Mesodermal cell (in vitro differentiated cells): ENCODE measurements around the gene NRP2.
A peak's percentile ranks its signal among the peaks of the same experiment; 100 is the strongest.

Experiments used
- H3K27ac ChIP-seq: 2 replicates; pipeline ENCODE4 v1.7.0; 2013; ENCODE audit warnings: mild to moderate bottlenecking, low read depth, low read length, moderate library complexity; ENCODE audit not compliant: severe bottlenecking
- H3K36me3 ChIP-seq: 2 replicates; pipeline ENCODE4 v1.7.1; 2013; ENCODE audit warnings: mild to moderate bottlenecking, low read length, moderate library complexity; ENCODE audit not compliant: control insufficient read depth, insufficient read depth
- H3K4me1 ChIP-seq: one replicate; pipeline ENCODE4 v1.7.1; 2013; ENCODE audit warnings: mild to moderate bottlenecking, low read length; ENCODE audit not compliant: insufficient read depth, control insufficient read depth, poor library complexity, severe bottlenecking
- H3K4me3 ChIP-seq: 2 replicates; pipeline ENCODE4 v1.7.0; 2013; ENCODE audit warnings: low read length, control low read depth, mild to moderate bottlenecking; ENCODE audit not compliant: insufficient read depth, poor library complexity, severe bottlenecking; ENCODE audit errors: extremely low read depth
- H3K9me3 ChIP-seq: 2 replicates; pipeline ENCODE4 v1.7.1; 2013; ENCODE audit warnings: mild to moderate bottlenecking, low read length, moderate library complexity; ENCODE audit not compliant: control insufficient read depth
- whole genome bisulfite sequencing, 2 experiments: methylation state at CpG; one replicate each; pipeline ENCODE4 v1.1.5; 2013; ENCODE audit warnings: missing lambda C conversion rate in 2 of 2; ENCODE audit not compliant: insufficient coverage in 2 of 2; 5-methylcytosine and 5-hydroxymethylcytosine counted together

The NRP2 gene

DNA sequence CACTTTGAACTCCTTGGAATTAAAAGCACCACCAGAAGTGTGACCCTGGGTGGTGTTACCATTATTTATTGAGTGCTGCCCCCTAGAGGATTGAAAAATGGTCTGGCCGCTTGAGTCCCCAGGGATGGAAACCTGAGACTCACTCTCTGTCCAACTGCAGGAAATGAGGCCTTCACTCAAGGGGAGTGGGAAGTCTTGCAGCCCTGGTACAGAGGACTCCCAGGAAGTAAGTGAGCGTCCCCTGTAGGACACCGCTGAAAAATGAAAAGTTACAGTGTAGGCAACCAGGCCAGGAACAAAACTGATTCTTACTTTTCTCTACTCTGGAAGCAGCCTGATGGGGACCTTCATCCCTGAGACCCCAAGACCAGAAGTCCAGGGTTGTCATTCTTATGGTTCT lies 2.2 kb upstream of the NRP2 start:
- Histone ChIP-seq H3K9me3 (no peaks in the 10 kb centered on the region), H3K4me1 (peaks cover 16% of the 10 kb centered on the region), H3K36me3 (peaks cover 4% of the 10 kb centered on the region), H3K27ac (no peak overlapping the region), H3K4me3 (no peak overlapping the region)
- WGBS, 2 experiments: 3 to 8% methylated on average over 3 of the region's 3 CpGs

DNA sequence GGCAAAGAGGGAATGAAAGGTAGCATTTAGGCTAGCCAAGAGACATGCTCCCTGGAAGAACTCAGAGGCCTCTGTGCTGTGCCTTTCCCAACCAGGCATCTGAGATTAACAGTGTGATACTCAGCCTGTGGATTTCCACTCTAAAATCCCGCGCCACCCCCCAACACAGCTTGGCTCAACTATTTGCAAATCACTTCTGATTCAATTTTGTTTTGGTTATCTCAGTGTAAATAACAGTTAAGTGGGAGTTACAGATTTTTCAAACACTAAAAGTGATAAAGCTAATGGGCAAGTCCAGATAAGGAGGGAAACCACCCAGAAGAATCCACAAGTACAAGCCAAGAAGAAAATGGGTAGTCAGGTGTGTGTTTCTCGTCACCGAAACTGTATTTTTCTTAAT lies 1.4 kb upstream of the NRP2 start:
- H3K27ac ChIP-seq: peak overlapping the region; percentile 44
- WGBS, 2 experiments: 20% methylated on average over 1 of the region's 4 CpGs; no CpG with 5 or more reads in 1 of the 2 experiments
- H3K9me3 ChIP-seq: no peaks in the 10 kb centered on the region
- peaks cover 14% of the 10 kb centered on the region for H3K4me1 ChIP-seq
- no peak overlapping the region for H3K4me3 ChIP-seq
- H3K36me3 ChIP-seq: peaks cover 4% of the 10 kb centered on the region

DNA sequence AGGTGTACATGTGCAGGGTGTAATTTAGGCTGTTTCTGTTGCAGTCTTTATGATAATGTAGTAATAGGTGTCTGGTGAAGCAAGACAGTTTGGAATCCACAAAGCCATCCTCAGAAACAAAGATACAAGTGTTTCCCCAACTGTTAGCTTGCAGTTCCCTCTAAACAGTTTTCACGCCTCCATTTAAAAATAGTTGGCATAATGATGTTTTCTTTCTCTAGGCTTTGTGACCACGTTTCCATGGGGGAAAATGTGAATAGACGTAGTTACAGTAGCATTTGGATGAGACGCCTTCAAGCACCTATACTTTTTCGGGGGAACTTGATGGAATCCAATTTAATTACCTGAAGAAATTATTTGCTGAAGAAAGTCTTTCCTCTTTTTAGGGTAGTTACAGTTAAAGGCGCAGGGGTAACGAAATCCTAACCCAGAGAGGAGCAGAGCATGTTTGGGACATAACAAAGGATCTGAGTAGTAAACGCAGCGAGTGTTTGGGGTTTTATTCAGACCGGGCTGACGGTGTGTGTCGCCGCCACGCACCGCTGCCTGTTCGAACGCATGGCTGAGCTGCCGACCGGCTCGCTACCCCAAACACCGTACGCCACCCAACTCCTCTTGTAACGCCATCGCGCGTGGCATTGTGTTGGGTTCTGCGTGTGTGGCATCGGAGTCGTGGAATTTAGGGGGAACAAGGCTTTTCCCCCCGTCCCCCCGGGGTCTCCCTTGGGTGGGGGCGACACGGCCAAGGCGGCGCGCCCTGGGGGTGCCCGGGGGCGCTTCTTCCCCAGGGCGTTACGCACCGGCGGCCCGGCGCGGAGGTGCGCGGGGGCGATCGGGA lies 681 bp upstream of the NRP2 start:
- Histone ChIP-seq H3K4me3 (peak overlapping the region; percentile 72), H3K4me1 (peaks cover 14% of the 10 kb centered on the region), H3K27ac (peak overlapping the region; percentile 4), H3K9me3 (no peaks in the 10 kb centered on the region), H3K36me3 (peaks cover 4% of the 10 kb centered on the region)
- 8 to 11% methylated on average over 18 of the region's 49 CpGs for WGBS, 2 experiments

DNA sequence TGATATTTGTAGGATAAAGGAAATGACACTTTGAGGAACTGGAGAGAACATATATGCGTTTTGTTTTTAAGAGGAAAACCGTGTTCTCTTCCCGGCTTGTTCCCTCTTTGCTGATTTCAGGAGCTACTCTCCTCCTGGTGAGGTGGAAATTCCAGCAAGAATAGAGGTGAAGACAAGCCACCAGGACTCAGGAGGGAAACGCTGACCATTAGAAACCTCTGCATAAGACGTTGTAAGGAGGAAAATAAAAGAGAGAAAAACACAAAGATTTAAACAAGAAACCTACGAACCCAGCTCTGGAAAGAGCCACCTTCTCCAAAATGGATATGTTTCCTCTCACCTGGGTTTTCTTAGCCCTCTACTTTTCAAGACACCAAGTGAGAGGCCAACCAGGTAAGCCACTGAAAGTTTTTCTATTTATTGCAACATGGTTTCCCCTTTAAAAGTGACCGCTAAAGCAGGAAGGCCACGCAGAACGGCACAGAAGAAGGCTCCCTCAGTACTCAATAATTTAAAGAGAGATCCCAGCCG lies 735 bp downstream of the NRP2 start:
- H3K27ac ChIP-seq: no peak overlapping the region
- WGBS, 2 experiments: 3% methylated on average over 4 to 6 of the region's 10 CpGs
- H3K4me3 ChIP-seq: peak overlapping the region; percentile 72
- peaks cover 24% of the 10 kb centered on the region for H3K4me1 ChIP-seq
- peaks cover 18% of the 10 kb centered on the region for H3K36me3 ChIP-seq
- no peaks in the 10 kb centered on the region for H3K9me3 ChIP-seq

DNA sequence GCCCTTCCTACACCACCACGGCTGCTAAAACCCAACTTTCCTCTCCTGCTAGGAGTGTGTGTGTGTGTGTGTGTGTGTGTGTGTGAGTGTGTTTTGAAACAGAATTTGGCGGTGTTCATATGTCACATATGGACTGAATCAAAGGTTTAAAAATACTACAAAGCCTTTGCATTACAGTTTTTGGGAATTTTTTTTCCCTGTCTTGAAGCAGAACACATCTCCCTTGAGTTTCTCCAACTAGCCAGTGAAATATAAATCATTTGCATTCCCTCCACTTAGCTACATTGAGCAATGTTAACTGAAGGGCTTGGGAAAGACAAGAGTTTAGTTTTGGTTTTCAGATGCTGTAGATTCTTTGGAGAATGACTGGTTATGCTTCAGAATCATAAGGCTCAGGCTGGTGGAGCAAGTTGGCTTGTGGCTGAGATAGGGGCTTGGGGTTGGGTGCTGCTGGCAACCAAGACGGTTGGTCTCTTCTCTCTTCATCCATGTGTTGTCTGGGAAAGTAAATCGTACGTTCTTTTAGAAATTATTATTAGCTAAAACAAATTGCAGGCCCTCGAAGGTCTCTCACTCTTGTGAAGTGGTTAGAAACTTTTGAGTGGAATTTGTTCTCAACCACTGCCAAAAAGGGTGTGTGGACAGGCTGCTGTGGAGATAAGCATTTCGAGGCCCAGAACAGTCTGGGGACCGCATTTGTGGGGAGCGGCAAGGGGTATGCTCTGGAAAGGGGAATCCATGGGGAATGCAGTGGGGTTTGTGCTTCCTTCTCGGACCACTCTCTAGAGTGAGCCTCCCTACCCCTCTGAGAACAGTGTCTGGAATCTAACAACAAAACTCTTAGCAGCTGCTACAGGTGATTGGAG lies 1.4 kb downstream of the NRP2 start:
- 10 to 19% methylated on average over 2 to 4 of the region's 10 CpGs for WGBS, 2 experiments
- Histone ChIP-seq H3K4me3 (peak overlapping the region; percentile 72), H3K4me1 (peaks cover 30% of the 10 kb centered on the region), H3K9me3 (no peaks in the 10 kb centered on the region), H3K36me3 (peaks cover 24% of the 10 kb centered on the region), H3K27ac (no peak overlapping the region)

DNA sequence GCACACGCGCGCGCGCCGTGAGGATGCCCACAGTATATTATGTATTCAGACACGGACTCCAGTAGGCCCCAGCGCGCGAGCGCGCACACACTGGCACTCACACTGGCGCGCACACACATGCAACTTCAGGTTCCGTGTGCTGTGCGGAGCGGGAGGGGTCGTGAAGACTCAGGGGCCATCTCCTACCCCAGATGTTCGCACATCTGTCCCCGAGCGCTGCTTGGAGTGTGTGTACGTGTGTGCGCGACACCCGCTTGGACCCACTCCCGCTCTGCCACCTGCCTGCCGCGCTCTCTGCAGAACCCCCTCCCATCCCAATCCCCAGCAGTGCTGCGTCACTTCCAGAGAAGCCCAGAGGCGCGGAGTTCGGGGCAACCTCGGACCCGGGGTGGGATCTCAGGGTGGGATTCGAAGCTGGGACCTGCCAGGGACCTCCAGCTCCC lies 2.6 kb downstream of the NRP2 start:
- H3K27ac ChIP-seq: peak overlapping the region; percentile 29
- peak overlapping the region; percentile 72 for H3K4me3 ChIP-seq
- H3K36me3 ChIP-seq: peaks cover 32% of the 10 kb centered on the region
- WGBS, 2 experiments: 2 to 3% methylated on average over 12 to 21 of the region's 35 CpGs
- H3K9me3 ChIP-seq: no peaks in the 10 kb centered on the region
- peaks cover 26% of the 10 kb centered on the region for H3K4me1 ChIP-seq

DNA sequence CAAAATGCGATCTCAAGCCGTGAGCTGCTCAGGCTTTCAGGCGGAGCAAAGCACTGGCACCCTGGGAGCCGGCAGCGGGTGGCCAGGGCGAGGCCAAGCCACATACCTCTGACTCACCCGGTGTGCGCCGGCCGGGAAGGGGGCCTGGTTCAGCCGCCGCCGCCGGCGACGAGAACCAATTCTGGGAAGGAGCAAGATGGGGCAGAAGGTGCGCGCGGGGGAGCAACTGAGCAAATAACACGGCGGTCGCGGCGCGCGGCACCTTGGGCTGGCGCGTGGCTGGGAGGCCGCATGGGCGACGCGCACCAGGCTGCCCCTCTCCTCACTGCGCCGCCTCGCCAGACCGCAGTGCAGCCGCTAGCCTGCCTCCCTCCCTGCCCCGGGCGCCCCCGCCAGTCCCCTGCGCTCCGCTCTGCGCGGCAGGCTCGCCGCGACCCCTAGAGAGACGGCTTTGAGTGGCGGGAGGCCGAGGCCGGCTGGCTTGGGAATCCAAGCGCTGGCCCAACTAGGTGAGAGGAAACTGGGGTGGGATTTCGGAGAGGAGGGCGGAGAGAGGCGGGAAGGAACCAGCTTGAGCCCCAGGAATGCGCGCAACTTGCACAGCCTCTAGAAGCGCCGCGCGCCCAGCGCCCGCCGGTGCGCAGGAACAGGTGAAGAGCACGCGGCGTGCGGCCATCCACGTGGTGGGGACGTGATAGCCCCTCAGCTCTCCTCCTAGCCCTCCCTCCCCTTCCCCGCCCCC lies 3.2 kb downstream of the NRP2 start:
- Histone ChIP-seq H3K9me3 (no peaks in the 10 kb centered on the region), H3K36me3 (peaks cover 37% of the 10 kb centered on the region), H3K27ac (peak overlapping the region; percentile 66), H3K4me3 (peak overlapping the region; percentile 72), H3K4me1 (peaks cover 23% of the 10 kb centered on the region)
- 1% methylated on average over 32 to 63 of the region's 72 CpGs for WGBS, 2 experiments

DNA sequence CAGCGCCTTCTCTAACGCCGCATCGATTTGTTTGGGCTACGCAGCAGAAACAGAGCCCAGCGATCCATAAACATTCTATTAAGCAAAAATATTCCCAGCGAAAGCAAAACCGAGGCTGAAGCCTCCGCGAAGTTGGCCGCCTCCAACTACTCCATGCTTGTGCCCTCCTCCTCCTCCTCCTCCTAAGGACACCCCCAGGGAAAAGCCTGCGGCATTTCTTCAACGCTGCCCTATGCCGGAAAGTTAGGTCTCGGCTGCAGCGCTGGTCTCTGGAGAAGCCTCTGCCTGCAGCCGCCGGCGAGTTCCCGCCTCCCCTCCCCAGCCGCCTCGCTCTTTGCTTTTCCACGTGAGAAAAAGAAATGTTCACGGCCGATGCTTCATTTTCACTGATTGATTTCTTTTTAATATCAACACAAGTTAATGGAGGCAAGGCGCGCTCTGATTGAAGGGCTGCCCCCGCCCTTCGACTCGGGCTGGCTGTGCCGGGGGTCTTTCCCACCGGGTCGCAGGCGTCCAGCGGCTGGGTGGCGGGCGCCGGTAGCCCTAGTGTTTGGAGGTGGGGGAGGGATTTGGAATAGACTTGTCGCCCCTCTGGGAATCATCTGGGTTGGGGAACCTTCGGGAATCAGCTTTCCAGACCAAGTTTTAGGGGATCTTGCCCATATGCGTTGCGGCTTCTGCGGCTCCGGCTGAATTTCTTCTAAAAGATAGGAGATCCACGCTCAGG lies 3.9 kb downstream of the NRP2 start:
- WGBS, 2 experiments: 1 to 2% methylated on average over 29 to 39 of the region's 45 CpGs
- H3K4me1 ChIP-seq: peaks cover 17% of the 10 kb centered on the region
- H3K27ac ChIP-seq: peak overlapping the region; percentile 66

DNA sequence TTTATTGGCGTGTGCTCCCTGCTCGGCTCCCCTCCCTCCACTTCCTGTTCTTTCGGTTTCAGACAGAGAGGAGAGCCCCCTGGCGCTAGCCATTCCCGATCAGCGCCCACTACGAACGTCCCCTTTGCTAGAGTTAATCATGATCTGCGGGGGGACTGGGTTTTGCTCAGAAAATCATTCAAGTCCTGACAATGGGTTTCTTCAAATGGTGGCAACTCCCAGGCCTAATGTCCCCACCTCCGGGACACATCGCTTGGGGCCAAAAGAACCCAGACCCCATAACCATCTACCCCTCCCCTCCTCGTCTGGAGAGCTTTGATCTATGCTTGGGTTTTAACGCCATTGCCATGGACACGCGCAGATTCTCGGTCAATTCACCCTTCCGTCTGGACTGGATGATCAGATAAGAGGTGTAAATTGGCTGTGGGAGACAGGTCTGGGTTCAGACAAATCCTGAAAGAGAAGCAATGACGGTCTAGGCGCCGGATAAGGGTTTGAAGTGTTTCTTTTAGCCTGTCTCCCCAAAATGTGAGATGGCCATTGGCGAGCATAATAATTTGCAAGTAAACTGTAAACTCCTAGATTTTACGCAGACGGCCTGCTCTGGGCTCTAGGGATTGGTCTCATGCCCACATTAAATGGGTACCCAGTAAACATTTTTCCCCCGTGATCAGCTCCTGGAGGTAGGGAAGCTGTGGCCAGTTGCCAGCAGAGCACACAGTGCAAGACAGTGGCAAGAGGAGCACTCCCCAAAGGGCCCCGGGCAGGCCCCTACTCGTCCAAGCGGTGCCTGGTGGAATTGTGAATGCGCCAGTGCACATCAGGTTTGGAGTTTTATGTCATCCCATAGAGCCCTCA lies 4.7 kb downstream of the NRP2 start:
- no peaks in the 10 kb centered on the region for H3K9me3 ChIP-seq
- peak overlapping the region; percentile 66 for H3K27ac ChIP-seq
- H3K4me1 ChIP-seq: peaks cover 20% of the 10 kb centered on the region
- peak overlapping the region; percentile 72 for H3K4me3 ChIP-seq
- H3K36me3 ChIP-seq: peaks cover 47% of the 10 kb centered on the region
- WGBS, 2 experiments: 36 to 40% methylated on average over 22 to 26 of the region's 28 CpGs

More for the DNA sequence above, 3.9 kb downstream of the NRP2 start:
- Histone ChIP-seq H3K36me3 (peaks cover 39% of the 10 kb centered on the region), H3K4me3 (peak overlapping the region; percentile 72), H3K9me3 (no peaks in the 10 kb centered on the region)
